ENCODE data around the gene ABLIM2.

Gene ABLIM2

DNA sequence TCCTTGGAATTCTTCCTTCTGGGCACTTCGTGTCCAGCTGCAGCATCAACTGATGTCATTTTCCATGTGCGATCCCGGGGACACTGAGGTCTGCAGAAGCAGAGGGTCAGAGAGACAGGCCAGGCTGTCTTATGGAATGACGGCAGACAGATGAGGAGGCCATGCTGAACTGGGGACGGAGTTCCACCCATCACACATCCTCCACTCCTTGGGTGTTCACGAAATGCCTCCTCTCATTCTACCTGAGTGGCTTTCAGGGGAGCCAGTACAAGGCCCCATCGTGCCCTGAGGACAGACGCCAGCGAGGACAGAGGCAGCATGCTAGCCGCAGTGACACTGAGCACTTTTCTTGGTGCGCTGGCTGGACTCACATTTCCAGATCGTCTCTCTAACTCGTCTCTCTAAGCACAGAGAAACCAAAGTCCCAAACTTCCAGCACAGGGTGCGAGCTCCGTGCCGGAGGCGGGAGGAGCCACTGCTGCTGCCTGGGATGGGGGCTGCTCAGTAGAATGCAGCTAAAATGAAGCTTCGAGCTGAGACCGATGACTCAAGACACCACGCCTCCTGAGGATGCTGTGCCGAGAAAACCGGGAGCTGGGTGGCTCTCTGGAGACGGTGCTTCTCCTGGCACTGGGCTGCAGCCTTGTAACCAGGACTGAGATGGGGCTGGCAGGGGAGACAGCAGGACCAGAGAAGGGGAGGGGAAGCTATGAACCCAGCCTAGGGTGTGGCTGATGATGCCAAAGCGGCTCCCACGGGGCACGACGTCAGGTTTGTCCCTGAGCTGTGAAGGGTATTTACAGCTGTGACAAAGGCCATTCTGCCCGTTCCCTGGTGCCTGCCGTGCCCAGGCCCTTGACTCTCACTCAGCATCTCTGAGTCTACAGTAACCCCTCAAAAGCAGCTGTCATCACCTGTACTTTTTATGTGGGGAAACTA lies 8.2 kb downstream of the ABLIM2 start:
- no peak overlapping the region for H3K9ac ChIP-seq (ENCODE audit: low read length)
- no peak overlapping the region for H3K4me3 ChIP-seq (ENCODE audit: low read length)
- no peaks in the 10 kb centered on the region for H3K4me1 ChIP-seq (ENCODE audit: control insufficient read depth, insufficient read depth, low read length)
- H3K9me3 ChIP-seq (ENCODE audit: control insufficient read depth, low read length) = no peaks in the 10 kb centered on the region
- H3K36me3 ChIP-seq (ENCODE audit: control insufficient read depth, insufficient read depth, low read length) = no peaks in the 10 kb centered on the region
- no peaks in the 10 kb centered on the region for H3K27me3 ChIP-seq (ENCODE audit: control insufficient read depth, insufficient read depth, low read length)

DNA sequence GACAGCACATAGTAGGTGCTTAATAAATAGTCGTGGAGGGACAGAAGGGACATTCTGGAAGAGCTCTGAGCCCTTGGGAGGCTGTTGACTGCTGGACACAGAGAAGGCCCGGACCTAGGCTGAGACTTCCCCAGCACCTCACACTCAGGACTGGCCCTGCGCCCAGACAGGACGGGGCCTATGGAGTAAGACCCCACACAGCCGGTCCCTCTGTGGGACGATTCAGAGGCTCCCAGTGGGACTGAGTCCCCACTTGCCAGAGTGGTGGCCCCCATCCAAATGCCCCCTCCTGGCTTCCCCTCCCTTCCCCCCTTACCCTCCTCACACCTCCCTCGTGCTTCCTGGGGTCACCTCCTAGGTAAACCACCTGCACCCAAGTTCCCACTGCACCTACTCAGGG lies 8.9 kb downstream of the ABLIM2 start:
- Histone ChIP-seq H3K4me3 (ENCODE audit: low read length) (no peak overlapping the region), H3K9me3 (ENCODE audit: control insufficient read depth, low read length) (no peaks in the 10 kb centered on the region), H3K4me1 (ENCODE audit: control insufficient read depth, insufficient read depth, low read length) (peaks cover 3% of the 10 kb centered on the region), H3K36me3 (ENCODE audit: control insufficient read depth, insufficient read depth, low read length) (no peaks in the 10 kb centered on the region), H3K27me3 (ENCODE audit: control insufficient read depth, insufficient read depth, low read length) (no peaks in the 10 kb centered on the region), H3K9ac (ENCODE audit: low read length) (no peak overlapping the region)

GRCh38 chr4:8148785-8149435 lies 9.7 kb downstream of the ABLIM2 start:
- no peaks in the 10 kb centered on the region for H3K9me3 ChIP-seq (ENCODE audit: control insufficient read depth, low read length)
- no peak overlapping the region for H3K4me3 ChIP-seq (ENCODE audit: low read length)
- H3K4me1 ChIP-seq (ENCODE audit: control insufficient read depth, insufficient read depth, low read length) = peaks cover 10% of the 10 kb centered on the region
- H3K36me3 ChIP-seq (ENCODE audit: control insufficient read depth, insufficient read depth, low read length) = no peaks in the 10 kb centered on the region
- no peak overlapping the region for H3K9ac ChIP-seq (ENCODE audit: low read length)
- H3K27me3 ChIP-seq (ENCODE audit: control insufficient read depth, insufficient read depth, low read length) = peaks cover 4% of the 10 kb centered on the region

DNA sequence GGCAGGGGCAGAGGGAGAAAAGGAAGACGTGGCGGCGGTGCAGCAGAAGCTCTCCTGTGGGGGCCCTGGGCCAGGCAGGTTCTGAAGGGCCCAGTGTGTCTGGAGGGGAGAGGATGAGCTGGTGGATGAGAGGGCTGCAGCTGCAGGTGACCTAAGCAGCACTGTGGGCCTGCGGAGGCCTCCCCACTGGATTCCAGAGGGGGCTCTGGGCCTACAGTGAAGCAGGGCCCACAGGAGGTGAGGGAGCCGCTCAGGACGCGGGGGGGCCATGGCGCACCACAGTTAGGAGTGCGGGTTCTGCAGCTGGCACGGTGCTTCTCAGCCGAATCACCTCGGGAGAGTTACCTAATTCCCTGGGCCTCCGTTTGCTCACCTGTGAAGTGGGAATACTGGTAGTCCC lies 10.5 kb downstream of the ABLIM2 start:
- Histone ChIP-seq H3K4me1 (ENCODE audit: control insufficient read depth, insufficient read depth, low read length) (peaks cover 10% of the 10 kb centered on the region), H3K9me3 (ENCODE audit: control insufficient read depth, low read length) (no peaks in the 10 kb centered on the region), H3K4me3 (ENCODE audit: low read length) (no peak overlapping the region), H3K36me3 (ENCODE audit: control insufficient read depth, insufficient read depth, low read length) (no peaks in the 10 kb centered on the region), H3K9ac (ENCODE audit: low read length) (no peak overlapping the region), H3K27me3 (ENCODE audit: control insufficient read depth, insufficient read depth, low read length) (peaks cover 11% of the 10 kb centered on the region)

DNA sequence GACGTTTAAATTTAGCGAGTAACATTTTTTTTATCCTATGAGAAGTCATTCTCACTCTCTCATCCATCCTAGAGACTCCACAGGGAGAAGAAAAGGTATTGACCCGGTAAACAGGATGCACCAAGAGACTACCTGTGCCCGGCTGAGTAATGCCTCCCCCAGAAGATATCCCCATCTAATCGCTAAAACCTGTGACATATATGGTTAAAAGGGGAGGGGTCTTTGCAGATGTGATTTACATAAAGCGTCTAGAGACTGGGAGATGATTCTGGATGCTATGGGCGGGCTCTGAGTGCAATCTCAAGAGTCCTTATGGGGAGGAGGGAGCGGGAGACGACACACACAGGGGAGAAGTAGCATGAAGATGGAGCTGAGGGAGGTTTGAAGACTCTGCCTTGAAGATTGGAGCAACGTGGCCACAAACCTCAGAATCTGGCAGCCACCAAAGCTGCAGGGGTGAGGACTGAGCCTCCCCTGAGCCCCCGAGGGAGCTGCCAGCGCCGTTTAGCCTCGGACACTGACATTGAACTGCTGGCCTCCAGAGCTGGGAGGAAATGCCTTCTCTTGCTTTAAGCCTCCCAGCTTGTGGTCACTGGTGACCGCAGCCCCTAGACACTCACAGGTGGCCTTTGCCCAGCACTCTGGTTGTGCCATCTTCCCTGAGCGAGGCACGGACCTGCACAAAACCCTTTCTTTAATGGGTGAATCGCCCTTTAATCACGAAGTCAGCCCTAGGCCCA lies 11.2 kb downstream of the ABLIM2 start:
- H3K4me1 ChIP-seq (ENCODE audit: control insufficient read depth, insufficient read depth, low read length) = peaks cover 10% of the 10 kb centered on the region
- no peak overlapping the region for H3K4me3 ChIP-seq (ENCODE audit: low read length)
- H3K9ac ChIP-seq (ENCODE audit: low read length) = no peak overlapping the region

GRCh38 chr4:8146157-8146556 lies 12.5 kb downstream of the ABLIM2 start:
- Histone ChIP-seq H3K4me3 (ENCODE audit: low read length) (no peak overlapping the region), H3K4me1 (ENCODE audit: control insufficient read depth, insufficient read depth, low read length) (peaks cover 10% of the 10 kb centered on the region), H3K36me3 (ENCODE audit: control insufficient read depth, insufficient read depth, low read length) (no peaks in the 10 kb centered on the region), H3K9ac (ENCODE audit: low read length) (no peak overlapping the region), H3K9me3 (ENCODE audit: control insufficient read depth, low read length) (no peaks in the 10 kb centered on the region), H3K27me3 (ENCODE audit: control insufficient read depth, insufficient read depth, low read length) (peaks cover 11% of the 10 kb centered on the region)

More for the DNA sequence above, 11.2 kb downstream of the ABLIM2 start:
- no peaks in the 10 kb centered on the region for H3K36me3 ChIP-seq (ENCODE audit: control insufficient read depth, insufficient read depth, low read length)
- no peaks in the 10 kb centered on the region for H3K9me3 ChIP-seq (ENCODE audit: control insufficient read depth, low read length)
- peaks cover 11% of the 10 kb centered on the region for H3K27me3 ChIP-seq (ENCODE audit: control insufficient read depth, insufficient read depth, low read length)

DNA sequence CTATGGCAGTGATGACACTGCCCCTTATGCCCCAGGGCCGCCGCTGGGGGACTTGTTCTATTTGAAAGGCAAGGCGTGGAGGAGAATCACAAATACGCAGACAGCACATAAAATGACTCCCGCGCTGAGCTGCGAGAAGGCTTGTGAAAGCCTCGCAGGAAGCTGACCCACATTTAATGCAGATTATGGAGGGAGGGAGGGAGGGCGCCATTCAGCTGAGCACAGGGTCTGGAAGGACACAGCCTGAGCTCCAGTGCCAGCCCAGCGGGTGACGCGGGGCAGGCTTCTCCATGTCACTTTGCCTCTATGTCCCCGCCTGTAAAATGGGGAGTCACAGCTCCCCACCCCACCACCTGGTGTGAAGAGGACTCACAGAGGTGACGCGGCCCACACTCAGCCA lies 14.3 kb downstream of the ABLIM2 start:
- H3K36me3 ChIP-seq (ENCODE audit: control insufficient read depth, insufficient read depth, low read length) = no peaks in the 10 kb centered on the region
- peaks cover 10% of the 10 kb centered on the region for H3K4me1 ChIP-seq (ENCODE audit: control insufficient read depth, insufficient read depth, low read length)
- no peak overlapping the region for H3K9ac ChIP-seq (ENCODE audit: low read length)
- H3K4me3 ChIP-seq (ENCODE audit: low read length) = no peak overlapping the region
- H3K27me3 ChIP-seq (ENCODE audit: control insufficient read depth, insufficient read depth, low read length) = peaks cover 11% of the 10 kb centered on the region
- no peaks in the 10 kb centered on the region for H3K9me3 ChIP-seq (ENCODE audit: control insufficient read depth, low read length)

DNA sequence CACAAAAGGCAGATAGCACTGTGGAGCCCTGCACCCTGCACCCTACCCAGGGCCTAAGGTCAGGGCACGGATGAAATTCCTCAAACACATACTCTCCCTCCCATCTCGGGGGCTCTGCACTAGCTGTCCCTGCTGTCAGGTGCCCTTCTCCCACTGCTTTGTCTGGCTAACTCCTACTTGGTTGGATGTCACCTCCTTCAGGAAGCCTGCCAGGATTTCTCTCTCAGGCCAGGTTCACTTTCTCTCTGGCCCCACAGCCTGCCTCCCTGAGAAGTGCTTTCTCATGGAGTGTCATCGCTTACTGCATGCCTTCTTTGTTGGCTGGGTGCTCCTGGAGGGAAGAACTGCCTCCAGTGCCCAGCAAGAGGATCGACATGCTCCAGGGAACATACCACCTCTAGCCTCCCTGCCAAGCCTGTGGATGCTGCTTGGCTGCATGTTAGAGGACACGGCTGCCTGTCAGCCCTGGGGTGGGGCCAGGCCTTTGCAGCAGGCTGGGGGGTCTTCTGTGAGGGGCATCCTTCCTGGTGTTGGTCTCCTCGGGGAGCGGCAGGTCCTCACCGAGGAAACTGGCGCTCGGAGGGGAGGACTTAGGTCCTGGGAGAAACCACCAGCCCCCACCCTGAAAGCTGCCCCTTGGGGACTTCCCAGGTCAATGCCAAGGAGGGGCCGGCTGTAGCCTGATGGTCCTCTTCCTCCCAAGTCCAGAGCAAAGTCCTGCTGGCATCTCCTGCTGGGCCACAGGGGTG lies 15.0 kb downstream of the ABLIM2 start:
- peaks cover 11% of the 10 kb centered on the region for H3K27me3 ChIP-seq (ENCODE audit: control insufficient read depth, insufficient read depth, low read length)
- H3K36me3 ChIP-seq (ENCODE audit: control insufficient read depth, insufficient read depth, low read length) = no peaks in the 10 kb centered on the region
- no peaks in the 10 kb centered on the region for H3K9me3 ChIP-seq (ENCODE audit: control insufficient read depth, low read length)
- peaks cover 10% of the 10 kb centered on the region for H3K4me1 ChIP-seq (ENCODE audit: control insufficient read depth, insufficient read depth, low read length)
- H3K9ac ChIP-seq (ENCODE audit: low read length) = no peak overlapping the region
- H3K4me3 ChIP-seq (ENCODE audit: low read length) = no peak overlapping the region

- no peaks in the 10 kb centered on the region for H3K36me3 ChIP-seq (ENCODE audit: control insufficient read depth, insufficient read depth, low read length)
- H3K9me3 ChIP-seq (ENCODE audit: control insufficient read depth, low read length) = no peaks in the 10 kb centered on the region
- H3K4me1 ChIP-seq (ENCODE audit: control insufficient read depth, insufficient read depth, low read length) = peaks cover 10% of the 10 kb centered on the region
- H3K4me3 ChIP-seq (ENCODE audit: low read length) = no peak overlapping the region
- H3K9ac ChIP-seq (ENCODE audit: low read length) = no peak overlapping the region
- H3K27me3 ChIP-seq (ENCODE audit: control insufficient read depth, insufficient read depth, low read length) = peaks cover 11% of the 10 kb centered on the region
Observed at GRCh38 chr4:8142556-8142955, 16.1 kb downstream of the ABLIM2 start.

DNA sequence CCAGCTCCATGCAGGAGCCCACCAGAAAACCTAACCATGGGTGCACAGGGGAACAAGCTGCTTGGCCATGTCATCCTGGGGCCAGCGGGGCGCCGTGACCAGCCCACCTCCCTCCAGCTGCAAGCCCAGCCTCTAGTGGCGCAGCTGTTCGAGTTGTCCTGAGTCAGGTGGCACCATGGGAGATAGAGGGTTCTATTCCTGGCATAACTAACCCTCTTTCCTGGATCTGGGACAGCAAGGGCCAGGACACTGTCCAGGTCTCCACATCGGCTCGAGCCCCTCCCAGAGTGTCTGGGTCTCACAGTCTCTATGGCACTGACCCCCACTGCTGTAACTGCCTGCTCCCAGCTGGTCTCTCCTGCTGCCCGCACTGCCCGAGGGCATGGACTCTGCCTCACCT lies 16.7 kb downstream of the ABLIM2 start:
- no peak overlapping the region for H3K9ac ChIP-seq (ENCODE audit: low read length)
- no peaks in the 10 kb centered on the region for H3K36me3 ChIP-seq (ENCODE audit: control insufficient read depth, insufficient read depth, low read length)
- H3K4me3 ChIP-seq (ENCODE audit: low read length) = no peak overlapping the region
- peaks cover 11% of the 10 kb centered on the region for H3K27me3 ChIP-seq (ENCODE audit: control insufficient read depth, insufficient read depth, low read length)
- peaks cover 10% of the 10 kb centered on the region for H3K4me1 ChIP-seq (ENCODE audit: control insufficient read depth, insufficient read depth, low read length)
- H3K9me3 ChIP-seq (ENCODE audit: control insufficient read depth, low read length) = no peaks in the 10 kb centered on the region

DNA sequence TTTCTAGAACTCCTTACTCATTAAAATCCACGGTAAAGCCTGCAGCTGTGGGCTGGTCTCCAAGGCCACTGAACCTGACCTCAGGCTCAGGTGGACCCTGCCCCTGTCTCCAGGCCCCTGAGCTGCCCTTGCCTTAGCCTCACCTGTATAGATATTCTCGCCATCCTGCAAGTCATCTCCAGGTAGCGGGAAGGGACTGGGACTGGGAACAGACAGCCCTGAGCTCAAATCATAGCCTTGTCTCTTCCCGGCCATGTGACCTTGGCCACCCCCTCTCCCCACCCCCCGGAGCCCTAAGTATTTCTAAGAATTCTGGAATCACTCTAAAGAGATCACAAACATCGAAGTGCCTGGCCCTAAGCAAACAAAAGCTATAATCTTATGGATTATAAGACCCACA lies 17.7 kb downstream of the ABLIM2 start:
- Histone ChIP-seq H3K9me3 (ENCODE audit: control insufficient read depth, low read length) (no peaks in the 10 kb centered on the region), H3K4me3 (ENCODE audit: low read length) (no peak overlapping the region), H3K36me3 (ENCODE audit: control insufficient read depth, insufficient read depth, low read length) (no peaks in the 10 kb centered on the region), H3K9ac (ENCODE audit: low read length) (no peak overlapping the region), H3K27me3 (ENCODE audit: control insufficient read depth, insufficient read depth, low read length) (peaks cover 11% of the 10 kb centered on the region), H3K4me1 (ENCODE audit: control insufficient read depth, insufficient read depth, low read length) (peaks cover 10% of the 10 kb centered on the region)
